KOPT-K1 (cell line): Measurements from ENCODE around the gene PANX2.

Experiments
- H3K27ac ChIP-seq: fragments of 200-600 bp; sonication (generic); 2 replicates; pipeline ENCODE4 v1.5.1; 2016; ENCODE audit warnings: antibody characterized with exemption, mild to moderate bottlenecking, low read depth, low read length; ENCODE audit not compliant: poor library complexity, severe bottlenecking
- H3K36me3 ChIP-seq: fragments of 200-600 bp; sonication (generic); 2 replicates; pipeline ENCODE4 v1.5.1; 2017; ENCODE audit warnings: antibody characterized with exemption, mild to moderate bottlenecking, low read length, moderate library complexity; ENCODE audit not compliant: insufficient read depth
- H3K9me3 ChIP-seq: fragments of 200-600 bp; sonication (generic); 2 replicates; pipeline ENCODE4 v1.5.1; 2017; ENCODE audit warnings: antibody characterized with exemption, low read length, mild to moderate bottlenecking; ENCODE audit not compliant: insufficient read depth, poor library complexity, severe bottlenecking

The PANX2 gene

GRCh38 chr22:50184004-50184901, 13.7 kb downstream of the PANX2 start:
- H3K36me3 ChIP-seq, result peaks cover 7% of the 10 kb centered on the region; the same call in 1 of the 2 replicates
- no peaks in the 10 kb centered on the region for H3K9me3 ChIP-seq
- no peak overlapping the region for H3K27ac ChIP-seq

DNA sequence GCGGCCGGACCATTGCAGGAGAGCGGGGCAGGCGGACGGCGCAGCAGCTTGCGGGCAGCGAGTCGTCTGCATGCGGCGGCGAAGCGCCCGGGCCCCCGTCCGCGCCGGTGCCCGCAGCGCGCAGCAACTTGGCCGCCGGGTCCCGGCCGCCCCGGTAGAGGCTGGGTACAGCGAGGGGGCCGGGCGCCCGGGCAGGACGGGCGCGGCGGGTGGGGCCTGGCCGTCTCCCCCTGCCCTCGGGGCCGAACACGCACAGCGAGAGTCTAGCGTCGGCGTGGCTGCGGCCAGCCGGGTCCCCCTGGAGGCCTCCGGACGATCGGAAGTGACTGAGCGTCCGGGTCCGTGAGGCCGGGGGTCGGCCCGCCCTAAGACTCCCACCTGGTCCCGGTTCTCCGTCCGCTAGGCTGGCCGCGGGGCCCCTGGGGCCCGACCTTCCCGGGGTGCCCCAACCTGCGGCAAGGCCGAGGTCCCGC, 14.4 kb downstream of the PANX2 start:
- no peaks in the 10 kb centered on the region for H3K9me3 ChIP-seq
- H3K36me3 ChIP-seq, result peaks cover 7% of the 10 kb centered on the region; the same call in 1 of the 2 replicates
- H3K27ac ChIP-seq, result peak overlapping the region; percentile 49

- H3K27ac ChIP-seq, result peak within 1 kb of the TSS; percentile 70
- peaks cover 7% of the 10 kb centered on the region; the same call in 1 of the 2 replicates for H3K36me3 ChIP-seq
- no peaks in the 10 kb centered on the region for H3K9me3 ChIP-seq
Observed at GRCh38 chr22:50185375-50186087, 15.0 kb downstream of the PANX2 start, which contains the start of gene TRABD. Gene TRABD (plus strand): TSS chr22:50185913. CDS start chr22:50193061, 7,148 bp downstream.

DNA sequence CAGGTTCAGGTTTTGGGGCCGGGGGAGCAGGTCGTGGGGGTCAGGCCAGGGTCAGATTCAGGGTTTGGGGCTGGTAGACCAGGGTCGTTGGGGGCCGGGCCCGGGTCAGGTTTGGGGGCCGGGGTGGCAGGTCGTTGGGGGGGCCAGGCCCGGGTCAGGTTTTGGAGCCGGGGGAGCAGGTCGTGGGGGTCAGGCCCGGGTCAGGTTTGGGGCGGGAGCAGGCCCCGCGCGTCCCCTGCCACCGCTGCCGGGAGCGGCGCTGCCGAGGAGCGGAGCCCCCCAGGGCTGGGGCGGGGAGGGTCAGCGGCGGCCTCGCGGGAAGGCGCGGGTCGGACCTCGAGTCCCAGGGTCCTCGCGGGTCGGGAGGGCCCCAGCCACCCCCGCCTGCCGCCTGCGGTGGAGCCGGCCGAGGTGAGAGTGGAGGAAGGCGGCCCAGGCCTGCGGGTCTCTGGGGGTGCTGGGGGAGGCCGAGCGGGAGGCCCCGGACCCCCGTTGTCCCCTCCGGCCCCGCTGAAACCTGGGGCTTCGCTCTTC, 15.7 kb downstream of the PANX2 start:
- Histone ChIP-seq H3K36me3 (peaks cover 7% of the 10 kb centered on the region; the same call in 1 of the 2 replicates), H3K9me3 (no peaks in the 10 kb centered on the region), H3K27ac (peak overlapping the region; percentile 70)

DNA sequence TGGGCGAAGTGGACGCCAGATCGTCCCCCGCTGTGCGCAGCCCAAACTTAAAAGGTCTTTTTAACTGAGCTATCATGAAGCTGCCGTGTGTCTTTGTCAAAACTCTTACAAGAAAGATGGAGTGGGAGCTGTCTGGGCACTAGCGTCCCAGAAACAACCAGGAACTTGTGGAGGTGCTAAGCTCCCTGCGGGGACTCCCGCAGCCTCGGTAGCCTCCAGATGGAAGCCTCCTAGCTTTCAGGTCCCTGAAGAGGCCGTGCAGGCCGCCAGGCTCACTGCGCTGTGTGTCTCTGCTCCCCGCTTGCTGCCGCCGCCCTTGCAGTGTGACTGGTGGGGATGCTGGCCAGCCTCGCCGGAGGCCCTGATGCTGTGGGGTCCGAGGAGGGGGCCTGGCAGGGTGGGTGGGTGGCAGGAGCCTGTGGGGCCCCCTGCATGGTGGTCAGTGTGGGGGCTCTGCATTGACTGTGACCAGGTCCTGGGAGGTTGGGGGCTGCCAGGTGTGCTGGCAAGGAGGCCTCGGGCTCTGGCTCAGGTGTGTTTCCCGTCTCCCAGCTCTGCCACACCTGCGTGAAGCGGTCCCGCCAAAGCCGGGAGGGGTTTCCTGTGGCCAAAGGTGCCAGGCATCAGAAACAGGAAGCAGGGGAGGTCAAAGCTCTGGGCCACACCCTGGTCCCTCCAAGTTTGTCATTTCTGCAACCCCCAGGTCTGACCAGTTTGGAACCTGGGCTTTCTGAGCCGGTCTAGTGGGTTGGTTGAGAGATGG, 16.4 kb downstream of the PANX2 start:
- Histone ChIP-seq H3K27ac (peak overlapping the region; percentile 70), H3K9me3 (no peaks in the 10 kb centered on the region), H3K36me3 (peaks cover 7% of the 10 kb centered on the region; the same call in 1 of the 2 replicates)

GRCh38 chr22:50188356-50188755, 17.8 kb downstream of the PANX2 start:
- Histone ChIP-seq H3K36me3 (peaks cover 14% of the 10 kb centered on the region), H3K9me3 (no peaks in the 10 kb centered on the region), H3K27ac (peak overlapping the region; percentile 98)

DNA sequence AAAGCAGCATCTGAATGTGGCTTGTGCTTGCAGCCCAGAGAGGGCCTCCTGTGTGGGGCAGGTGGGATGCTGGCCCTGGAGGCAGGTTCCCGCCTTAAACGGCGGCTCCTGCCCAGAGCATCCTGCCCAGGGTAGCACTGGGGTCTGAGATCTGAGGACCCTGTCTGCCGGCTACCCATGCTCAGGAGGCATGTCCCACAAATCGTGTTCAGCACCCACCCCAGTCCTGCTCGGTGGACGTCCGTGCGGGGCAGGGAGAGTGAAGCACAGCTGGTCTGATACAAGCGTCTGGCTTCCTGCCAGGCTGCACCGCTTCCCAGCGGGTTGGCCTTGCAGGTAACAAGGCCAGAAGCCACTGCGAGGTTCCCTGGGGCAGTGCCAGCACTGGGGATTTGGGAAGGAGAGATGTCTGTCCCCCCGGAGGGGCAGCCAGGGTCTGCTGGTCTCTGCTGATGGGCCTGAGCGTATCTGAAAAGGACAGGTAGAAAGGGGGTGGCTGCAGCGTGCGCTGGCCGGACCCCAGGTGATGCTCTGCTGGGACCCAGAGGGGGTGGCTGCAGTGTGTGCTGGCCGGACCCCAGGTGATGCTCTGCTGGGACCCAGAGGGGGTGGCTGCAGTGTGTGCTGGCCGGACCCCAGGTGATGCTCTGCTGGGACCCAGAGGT, 18.8 kb downstream of the PANX2 start:
- Histone ChIP-seq H3K9me3 (no peaks in the 10 kb centered on the region), H3K36me3 (peaks cover 23% of the 10 kb centered on the region), H3K27ac (peak overlapping the region; percentile 98)

- H3K36me3 ChIP-seq, result peaks cover 28% of the 10 kb centered on the region
- H3K27ac ChIP-seq, result peak overlapping the region; percentile 98
- no peaks in the 10 kb centered on the region for H3K9me3 ChIP-seq
Observed at GRCh38 chr22:50189849-50190181, 19.3 kb downstream of the PANX2 start.

- H3K36me3 ChIP-seq, result peaks cover 34% of the 10 kb centered on the region
Observed at GRCh38 chr22:50190182-50190940, 19.8 kb downstream of the PANX2 start.

GRCh38 chr22:50190941-50191741, 20.6 kb downstream of the PANX2 start:
- H3K9me3 ChIP-seq, result no peaks in the 10 kb centered on the region
- peaks cover 41% of the 10 kb centered on the region for H3K36me3 ChIP-seq
- H3K27ac ChIP-seq, result peak overlapping the region; percentile 98

More at GRCh38 chr22:50190182-50190940, 19.8 kb downstream of the PANX2 start:
- Histone ChIP-seq H3K9me3 (no peaks in the 10 kb centered on the region), H3K27ac (peak overlapping the region; percentile 98)

GRCh38 chr22:50192436-50193204, 22.1 kb downstream of the PANX2 start:
- no peaks in the 10 kb centered on the region for H3K9me3 ChIP-seq
- H3K27ac ChIP-seq, result peak overlapping the region; percentile 98
- H3K36me3 ChIP-seq, result peaks cover 56% of the 10 kb centered on the region

DNA sequence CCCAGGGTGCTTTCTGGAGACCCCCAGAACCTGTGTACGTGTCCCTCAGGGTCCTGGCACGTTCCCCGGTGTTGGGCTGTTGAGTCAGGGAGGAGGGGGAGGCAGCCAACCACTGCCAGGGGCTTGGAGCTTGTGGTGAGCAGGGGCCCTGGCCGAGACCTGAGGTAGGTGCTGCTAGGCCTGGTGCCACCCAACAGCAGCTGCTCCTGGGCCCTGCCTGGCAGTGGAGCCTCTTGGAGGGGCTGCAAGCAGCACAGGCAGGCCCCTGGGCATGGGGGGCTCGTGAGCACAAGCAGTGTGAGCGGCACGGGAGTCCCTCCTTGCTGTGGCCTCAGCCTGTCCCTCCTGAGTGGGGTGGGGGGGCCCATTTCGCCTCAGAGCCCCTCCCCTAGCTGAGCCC, 23.1 kb downstream of the PANX2 start:
- peak overlapping the region; percentile 98 for H3K27ac ChIP-seq
- peaks cover 62% of the 10 kb centered on the region for H3K36me3 ChIP-seq
- no peaks in the 10 kb centered on the region for H3K9me3 ChIP-seq
